GM18907 (cell line): Measurements from ENCODE around the gene PHF21B.
"Not testable (repeated sequence)": the region's sequence is repeated elsewhere in the genome, so short reads cannot be mapped to it uniquely, and the experiment has no call there.

Experiments used
- ATAC-seq: cut with Tn5 transposase; IDR thresholded peaks from one replicate; pipeline ENCODE4 v1.9.1; 2021; ENCODE audit warnings: mild to moderate bottlenecking, moderate library complexity; ENCODE audit not compliant: unreplicated experiment

Gene PHF21B

DNA sequence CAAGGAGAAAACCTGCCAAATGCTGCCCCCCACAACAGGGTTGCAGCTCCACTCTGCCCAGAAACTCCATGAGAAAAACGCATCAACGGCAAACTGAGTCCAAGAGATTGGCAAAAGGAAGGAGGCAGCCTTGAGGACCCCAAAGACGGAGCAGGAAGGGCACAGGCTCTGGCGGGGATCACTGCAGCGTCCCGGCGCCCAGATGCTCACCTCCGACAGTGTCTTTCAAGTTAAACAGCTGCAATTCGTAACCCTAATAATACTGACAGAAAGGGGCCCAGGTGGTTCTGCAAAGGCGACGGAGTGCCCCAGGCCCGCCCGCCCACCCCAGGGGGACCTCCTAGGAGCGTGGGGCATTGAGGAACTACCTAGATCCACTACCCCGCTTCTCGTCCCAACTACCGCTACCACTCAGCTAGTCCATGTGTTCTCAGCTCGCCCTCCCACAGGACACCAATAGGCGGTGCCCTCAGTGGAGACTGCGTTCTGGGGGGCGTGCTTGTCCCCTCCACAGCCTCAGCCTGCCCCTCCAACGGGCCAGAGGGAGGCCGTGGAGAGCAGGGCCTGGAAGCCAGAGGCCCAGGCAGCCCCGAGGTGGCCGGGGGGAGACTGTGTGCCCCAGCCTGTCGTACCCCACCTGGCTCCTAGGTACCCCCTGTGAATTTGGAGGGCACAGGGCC lies 127.4 kb downstream of the PHF21B start:
- ATAC-seq = no peak

DNA sequence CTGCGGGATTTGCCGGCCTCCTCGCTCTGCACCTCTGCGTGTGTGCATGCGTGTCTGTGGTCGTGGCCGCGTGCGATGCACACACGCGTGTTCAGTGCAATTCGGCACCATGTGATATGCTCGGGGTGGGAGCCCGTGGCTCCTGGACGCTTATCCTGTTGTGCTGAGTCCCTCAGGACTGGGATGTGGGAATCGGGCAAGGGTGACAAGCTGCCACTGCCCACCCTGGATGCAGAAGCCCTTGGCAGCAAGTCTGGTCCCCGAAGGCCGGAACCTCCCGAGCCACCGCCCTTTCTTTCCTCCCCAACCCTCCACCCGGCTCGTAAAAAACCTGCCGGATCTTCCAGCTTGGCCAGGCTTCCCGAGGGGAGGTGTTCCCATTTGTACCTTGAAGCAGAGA lies 128.2 kb downstream of the PHF21B start:
- ATAC-seq = no peak

DNA sequence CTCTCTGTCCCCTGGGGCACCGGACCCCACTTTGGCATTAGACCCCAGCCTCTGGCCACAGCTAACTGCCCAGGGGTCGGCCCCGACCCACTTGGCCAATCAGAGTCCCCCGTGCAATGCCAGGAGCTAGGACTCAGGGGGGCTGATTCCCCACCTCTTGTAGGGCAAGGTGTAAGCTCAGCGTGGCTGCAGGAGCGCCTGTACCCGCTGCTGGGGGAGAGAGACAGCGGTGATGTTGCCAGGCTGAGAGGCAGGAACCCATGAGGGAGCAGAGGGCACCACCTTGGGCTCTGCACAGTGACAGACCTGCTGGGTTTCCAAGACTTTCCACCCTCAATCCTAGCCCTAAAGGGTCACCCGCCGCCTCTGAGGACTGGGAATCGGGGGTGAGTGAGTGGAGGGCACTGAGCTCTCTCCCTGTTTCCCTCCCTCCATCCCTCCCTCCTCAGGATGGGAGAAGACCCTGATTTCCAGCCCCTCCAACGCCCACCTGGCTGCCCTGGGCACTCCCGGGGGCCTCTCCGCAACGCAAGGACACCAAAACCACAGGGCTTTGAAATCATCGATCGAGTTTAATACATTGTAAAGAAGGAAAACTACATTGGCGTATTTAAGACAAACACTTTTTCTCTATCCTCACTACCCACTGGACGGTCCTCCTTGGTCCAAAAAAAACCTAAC lies 129.1 kb downstream of the PHF21B start:
- no peak for ATAC-seq

DNA sequence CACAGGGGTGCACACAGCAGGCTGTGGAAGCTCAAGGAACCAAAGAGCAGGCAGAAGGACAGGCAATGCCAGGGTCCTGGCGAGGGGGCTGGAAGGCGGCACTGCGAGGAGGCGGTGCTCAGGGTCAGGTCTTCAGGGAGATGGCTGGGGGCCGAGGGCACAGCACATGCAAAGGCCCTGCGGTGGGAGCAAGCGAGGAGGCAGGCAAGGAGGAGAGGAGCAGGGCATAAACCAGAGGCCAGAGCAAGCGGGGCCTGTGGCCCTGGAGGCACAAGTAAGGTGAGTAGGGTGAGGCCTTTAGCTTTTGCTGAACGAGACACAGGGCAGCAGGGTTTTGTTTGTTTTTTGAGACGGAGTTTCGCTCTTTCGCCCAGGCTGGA lies 130.5 kb downstream of the PHF21B start:
- no peak for ATAC-seq

DNA sequence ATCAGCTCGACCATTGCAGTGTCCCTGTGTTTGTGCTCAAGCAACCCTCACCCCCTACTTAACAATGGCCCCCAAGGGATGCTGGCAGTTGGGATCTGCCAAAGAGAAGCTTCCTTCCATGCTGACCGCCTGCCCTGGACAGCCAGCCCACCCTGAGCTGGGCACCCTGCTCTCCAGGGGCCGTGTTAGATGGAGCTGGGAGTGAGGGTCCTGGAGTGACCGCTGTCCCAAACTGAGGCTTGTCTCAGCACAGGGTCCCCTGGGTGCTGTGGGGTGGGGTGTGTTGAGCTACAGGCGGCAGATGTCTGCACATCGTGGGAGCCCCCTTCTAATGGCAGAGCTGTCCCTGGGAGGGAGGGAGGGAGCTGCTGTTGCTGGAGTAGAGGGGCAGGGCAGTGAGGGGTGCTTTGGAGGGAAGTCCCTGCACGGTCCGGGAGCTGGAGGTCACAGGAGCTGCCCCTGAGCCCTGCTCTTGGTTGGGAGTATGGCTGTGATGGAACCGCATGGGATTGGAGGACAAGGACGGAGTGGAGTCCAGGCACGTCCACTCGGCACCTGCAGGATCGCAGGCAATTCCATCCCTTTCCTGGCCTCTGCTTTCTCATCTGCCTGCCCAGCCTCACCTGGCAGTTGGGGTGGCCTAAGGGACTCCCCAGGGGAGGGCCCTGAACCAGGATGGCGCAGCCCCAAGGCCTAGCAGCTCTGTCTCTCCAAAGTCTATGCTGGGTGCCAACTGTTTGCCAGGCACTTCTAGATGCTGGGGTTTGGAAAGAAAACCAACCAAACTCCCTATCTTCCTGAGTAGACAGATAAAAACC lies 131.1 kb downstream of the PHF21B start:
- no peak for ATAC-seq

DNA sequence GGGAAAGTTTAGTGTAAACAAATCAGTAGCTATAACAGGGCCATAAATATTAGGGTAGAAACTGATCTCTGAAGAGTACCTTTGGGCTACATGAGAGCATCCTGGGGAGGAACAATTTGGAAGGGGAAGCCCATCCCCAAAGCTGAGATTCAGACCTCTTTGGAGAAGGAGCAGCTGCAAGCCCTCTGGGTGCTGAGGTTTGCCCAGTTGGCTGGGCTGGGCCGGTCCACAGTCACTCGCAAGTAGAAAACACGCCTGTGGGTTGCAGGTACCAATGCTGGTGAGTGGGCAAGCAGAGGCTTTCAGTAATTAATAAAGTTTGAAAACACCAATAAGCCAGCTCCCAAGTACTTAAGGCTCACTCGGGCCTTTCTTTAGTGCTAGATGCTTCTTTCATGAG lies 132.9 kb downstream of the PHF21B start:
- no peak for ATAC-seq

DNA sequence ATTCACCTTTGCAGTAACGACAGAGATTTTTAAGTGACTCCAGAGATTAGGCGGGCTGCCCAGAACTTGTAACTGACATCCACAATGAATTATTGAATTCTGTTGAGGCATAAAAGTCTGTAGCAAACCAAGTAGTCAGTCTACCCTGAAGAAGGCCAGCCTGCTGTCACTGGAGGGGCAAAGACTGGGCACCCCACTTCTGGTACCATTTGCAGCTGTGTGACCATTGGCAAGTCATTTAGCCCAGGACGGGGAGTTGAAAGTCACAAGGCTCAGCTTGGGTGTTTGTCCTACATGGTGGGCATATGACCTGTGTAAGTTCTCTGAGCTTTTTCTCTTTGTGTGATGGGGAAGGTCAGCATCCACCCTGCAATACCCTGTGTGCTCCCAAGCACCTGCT lies 138.0 kb downstream of the PHF21B start:
- no peak for ATAC-seq

DNA sequence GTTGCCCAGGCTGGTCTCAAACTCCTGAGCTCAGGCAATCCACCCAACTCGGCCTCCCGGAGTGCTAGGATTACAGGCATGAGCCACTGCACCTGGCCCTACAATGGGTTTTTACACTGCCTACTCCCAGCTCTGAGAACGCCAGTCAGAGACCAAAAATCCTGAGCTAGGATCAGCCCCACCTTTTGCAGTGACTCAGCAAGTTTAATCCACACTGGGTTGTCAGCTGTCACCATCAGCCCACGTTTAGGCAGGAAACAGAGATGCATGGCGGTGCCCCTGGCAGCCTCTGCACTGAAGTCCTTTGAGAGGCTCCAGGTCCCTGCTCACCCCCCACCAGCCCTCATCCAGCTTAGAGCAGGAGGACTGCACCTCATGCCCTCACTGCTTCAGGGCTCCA lies 139.8 kb downstream of the PHF21B start:
- no peak for ATAC-seq

DNA sequence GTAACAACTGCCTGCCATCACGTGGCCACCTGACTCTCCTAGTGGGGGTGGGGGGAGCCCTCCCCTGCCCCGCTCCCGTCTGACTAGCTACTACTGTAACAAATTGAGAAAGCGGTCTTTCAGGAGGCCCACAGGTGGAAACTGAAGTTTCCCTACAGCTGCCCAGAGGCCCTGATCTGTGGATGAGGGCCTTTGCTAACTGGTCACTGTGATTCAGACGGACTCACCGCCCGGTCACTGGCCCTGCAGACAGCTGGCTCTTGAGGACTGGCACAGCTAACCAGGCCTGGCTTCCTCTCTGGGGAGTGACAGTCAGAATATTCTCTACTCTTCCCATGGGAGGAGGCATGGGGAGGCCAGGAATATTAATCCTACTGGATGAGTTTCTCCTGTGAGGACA lies 140.6 kb downstream of the PHF21B start:
- ATAC-seq = no peak

DNA sequence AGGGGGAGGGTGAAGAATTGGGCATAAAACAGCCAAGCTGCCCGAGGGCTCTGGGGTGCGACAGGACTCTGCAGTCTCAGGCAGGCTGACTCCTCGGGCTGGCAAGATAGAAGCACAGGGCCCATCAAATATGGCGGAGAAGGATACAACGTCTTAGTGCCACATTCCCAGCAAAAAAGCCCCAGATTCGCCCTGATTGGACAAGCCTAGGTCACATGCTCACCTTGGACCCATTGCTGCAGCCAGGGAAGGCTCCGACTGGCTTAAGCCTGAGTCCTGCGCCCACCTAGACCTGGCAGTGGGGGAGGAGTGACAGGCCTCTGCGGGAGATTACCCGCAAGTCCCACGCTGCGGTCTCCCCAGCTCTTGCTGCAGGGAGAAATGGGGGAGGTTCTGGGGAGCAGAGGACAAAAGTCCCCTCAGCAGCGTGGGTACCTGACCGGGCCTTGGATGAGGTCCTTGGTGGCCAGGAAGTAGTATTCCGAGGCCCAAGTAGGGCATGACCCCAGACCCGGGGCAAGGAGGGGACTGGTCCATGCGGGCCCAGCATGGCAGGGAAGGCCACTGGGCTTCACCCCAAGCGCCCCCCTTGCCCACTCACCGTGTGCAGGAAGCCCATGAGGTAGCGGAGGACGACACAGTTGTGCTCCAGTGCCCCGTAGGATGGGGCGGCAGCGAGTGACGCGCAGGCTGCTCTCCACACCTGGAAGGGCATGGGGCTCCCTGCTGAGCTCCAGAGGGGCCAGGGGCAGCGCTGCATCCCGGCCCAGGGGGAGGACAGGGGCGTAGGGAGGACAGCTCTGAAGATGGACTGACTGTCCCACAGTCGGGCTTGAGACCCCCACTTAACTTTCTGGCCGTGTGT lies 144.4 kb downstream of the PHF21B start:
- no peak for ATAC-seq

DNA sequence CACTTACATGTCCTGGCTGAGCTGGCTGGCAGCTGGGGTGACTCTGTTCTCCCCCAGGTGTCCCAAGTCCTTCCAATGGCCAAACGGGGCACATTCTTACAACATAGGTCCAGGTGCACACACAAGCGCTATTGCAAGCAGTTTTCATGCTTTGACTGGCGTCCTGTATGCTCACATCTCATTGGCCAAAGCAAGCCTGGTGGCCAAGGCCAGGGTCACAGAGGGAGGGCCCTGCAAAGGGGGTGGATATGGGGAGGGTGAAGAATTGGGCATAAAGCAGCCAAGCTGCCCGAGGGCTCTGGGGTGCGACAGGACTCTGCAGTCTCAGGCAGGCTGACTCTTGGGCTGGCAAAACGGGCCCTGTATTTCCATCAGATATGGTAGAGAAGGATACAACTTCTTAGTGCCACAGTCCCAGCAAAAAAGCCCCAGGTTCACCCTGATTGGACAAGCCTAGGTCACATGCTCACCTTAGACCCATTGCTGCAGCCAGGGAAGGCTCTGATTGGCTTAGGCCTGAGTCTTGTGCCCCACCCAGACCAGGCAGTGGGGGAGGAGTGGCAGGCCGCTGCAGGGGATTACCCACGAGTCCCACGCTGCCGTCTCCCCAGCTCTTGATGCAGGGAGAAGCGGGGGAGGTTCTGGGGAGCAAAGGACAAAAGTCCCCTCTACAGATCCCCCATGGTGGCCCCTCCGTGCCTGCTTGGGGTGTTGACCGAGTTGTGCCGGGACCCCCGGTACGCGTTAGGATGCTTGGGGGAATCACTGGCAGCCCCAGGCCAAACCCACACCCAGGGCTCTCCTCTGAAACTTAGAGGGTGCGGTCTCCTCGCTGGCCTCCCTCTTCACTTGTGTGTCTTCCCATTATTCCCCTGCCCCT lies 146.6 kb downstream of the PHF21B start:
- ATAC-seq = no peak

DNA sequence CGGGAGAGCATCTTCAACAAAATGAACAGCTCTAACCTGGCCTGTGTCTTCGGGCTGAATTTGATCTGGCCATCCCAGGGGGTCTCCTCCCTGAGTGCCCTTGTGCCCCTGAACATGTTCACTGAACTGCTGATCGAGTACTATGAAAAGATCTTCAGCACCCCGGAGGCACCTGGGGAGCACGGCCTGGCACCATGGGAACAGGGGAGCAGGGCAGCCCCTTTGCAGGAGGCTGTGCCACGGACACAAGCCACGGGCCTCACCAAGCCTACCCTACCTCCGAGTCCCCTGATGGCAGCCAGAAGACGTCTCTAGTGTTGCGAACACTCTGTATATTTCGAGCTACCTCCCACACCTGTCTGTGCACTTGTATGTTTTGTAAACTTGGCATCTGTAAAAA lies 147.5 kb downstream of the PHF21B start:
- ATAC-seq = no peak

DNA sequence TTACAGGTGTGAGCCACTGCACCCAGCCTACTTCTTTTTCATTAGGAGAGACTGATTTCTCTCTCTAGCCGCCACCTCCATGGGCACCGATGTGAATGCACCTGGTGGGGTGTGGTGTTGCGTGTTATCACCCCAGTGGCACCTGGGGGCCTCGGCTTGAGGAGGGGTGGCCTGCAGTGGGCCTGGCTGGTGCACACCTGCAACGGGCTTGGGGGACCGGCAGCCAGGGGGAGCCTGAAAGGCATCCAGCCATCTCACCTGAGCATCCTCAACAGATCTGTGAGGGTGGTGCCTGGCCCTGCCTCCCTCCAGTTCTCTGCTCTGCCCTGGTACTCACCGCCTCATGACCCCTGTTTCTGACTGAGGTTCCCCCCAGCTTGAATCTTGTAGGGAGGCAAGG lies 148.6 kb downstream of the PHF21B start:
- ATAC-seq = no peak

DNA sequence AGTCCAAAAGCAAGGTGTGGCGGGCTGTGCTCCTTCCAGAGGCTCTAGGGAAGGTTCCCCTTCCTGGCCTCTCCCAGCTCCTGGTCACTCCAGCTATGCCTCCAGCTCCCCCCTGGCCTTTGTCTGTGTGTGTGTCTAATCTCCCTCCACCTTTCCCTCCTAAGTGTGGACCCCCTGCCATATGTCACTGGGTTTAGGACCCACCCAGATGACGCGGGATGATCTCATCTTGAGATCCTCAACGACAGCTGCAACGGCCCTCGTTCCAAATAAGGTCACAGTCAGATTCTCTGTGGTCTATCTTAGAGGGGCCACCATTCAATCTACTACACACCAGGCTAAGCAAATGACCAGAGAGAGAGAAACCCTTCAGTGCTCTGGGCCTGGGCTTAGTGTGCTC lies 149.5 kb downstream of the PHF21B start:
- no peak for ATAC-seq

DNA sequence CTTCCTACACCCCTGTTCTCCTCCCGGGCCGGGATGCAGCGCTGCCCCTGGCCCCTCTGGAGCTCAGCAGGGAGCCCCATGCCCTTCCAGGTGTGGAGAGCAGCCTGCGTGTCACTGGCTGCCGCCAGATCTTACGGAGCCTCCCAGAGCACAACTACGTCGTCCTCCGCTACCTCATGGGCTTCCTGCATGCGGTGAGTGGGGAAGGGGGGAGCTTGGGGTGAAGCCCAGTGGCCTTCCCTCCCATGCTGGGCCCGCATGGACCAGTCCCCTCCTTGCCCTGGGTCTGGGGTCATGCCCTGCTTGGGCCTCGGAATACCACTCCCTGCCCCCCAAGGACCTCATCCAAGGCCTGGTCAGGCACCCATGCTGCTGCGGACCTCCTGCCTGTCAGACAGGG lies 150.2 kb downstream of the PHF21B start:
- ATAC-seq = no peak

DNA sequence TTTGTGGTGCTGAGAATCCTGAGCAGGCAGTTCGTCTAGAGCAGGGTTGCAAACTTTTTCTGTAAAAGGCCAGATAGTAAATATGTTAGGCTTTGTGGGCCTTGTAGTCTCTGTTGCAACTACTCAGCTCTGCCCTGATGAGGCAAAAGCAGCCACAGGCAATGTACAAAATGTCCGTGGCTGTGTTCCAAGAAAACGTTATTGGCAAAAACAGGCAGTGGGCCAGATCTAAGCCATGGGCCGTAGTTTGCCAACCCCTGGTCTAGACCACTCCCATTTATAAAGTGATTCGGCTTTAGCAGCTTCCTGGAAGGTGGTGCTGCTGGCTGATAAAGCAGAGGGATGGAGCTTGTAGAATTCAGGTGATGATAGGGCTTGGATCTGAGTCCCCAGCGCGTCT lies 151.0 kb downstream of the PHF21B start:
- ATAC-seq = not testable (repeated sequence)

DNA sequence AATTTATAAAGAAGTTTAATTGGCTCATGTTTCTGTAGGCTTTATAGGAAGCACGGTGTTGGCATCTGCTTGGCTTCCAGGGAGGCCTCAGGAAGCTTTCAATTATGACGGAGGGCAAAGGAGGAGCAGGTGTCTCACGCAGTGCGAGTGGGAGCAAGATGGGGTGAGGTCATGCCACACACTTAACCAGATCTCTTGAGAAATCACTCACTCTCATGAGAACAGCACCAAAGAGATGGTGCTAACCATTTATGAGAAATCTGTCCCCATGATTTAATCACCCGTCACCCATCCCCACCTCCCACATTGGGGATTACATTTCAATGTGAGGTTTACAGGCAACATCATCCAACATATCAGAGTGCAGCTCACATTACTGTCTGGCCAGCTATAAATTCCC lies 153.9 kb downstream of the PHF21B start:
- ATAC-seq = no peak

DNA sequence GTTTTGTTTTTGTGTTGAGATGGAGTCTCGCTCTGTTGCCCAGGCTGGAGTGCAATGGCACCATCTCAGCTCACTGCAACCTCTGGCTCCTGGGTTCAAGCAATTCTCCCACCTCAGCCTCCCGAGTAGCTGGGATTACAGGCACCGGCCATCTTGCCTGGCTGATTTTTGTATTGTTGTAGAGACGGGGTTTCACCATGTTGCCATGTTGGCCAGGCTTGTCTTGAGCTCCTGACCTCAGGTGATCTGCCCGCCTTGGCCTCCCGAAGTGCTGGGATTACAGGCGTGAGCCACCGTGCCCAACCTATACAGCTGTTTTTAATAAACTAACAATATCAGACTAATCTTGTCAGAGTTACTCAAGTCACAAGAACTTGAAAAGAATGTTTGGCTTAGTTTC lies 155.2 kb downstream of the PHF21B start:
- not testable (repeated sequence) for ATAC-seq

DNA sequence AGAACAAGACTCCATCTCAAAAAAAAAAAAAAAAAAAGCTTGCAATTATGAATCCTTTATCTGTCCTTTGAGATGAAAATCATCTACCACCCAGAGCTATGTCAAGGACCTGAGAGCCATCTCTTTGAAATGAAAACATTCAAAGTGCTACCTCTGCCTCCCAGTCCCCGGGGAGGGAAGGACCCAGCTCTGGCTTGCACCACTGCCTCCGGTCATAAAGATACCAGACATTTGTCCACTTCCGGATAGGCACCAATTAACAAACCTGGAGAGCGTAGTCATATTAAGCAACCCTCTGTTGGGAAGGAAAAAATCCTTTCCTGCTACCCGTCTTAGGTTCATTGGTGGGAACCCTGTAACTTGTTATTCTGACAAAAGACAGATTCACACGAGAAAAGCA lies 158.9 kb downstream of the PHF21B start:
- ATAC-seq = no peak

DNA sequence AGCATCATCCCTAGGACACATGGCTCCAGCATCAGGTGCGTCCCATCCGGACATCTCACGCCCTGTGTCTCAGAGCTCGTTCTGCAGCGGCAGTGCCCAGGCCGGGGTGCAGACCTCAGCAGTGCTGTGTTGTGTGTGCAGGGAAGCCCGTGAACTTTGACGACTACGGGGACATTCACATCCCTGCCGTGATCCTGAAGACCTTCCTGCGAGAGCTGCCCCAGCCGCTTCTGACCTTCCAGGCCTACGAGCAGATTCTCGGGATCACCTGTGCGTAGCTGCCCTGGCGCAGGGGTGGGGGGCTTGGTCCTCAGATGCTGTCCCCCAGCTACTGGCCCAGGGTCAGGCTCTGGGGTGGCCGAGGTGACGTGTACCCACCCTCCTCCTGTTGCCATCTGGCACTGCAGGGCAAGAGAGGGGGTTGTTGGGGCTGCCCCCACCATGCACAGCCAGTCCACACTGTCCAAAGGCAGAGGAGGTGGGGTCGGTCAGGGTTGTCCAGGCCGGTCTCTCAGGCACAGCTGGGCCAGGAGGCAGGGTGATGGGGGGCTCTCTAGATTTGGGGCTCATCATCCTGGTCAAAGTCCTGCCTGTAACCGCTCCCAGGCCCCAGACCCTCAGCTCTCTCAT lies 160.9 kb downstream of the PHF21B start:
- no peak for ATAC-seq
